GM18508 (cell line): Measurements from ENCODE around the gene TBX2.
"Not testable (repeated sequence)": the region's sequence is repeated elsewhere in the genome, so short reads cannot be mapped to it uniquely, and the experiment has no call there.

Experiments used
- ATAC-seq: cut with Tn5 transposase; IDR thresholded peaks from one replicate; pipeline ENCODE4 v1.9.1; 2021; ENCODE audit warnings: moderate number of reproducible peaks; ENCODE audit not compliant: insufficient read depth, unreplicated experiment

TBX2 gene

GRCh38 chr17:61423967-61424649, 24.5 kb downstream of the TBX2 start:
- ATAC-seq, result no peak

GRCh38 chr17:61425682-61426481, 26.2 kb downstream of the TBX2 start:
- ATAC-seq, result no peak

GRCh38 chr17:61426482-61427304, 27.1 kb downstream of the TBX2 start:
- ATAC-seq, result no peak

GRCh38 chr17:61427567-61427966, 27.9 kb downstream of the TBX2 start:
- ATAC-seq, result no peak

GRCh38 chr17:61429274-61429673, 29.6 kb downstream of the TBX2 start:
- no peak for ATAC-seq

- not testable (repeated sequence) for ATAC-seq
Measured at GRCh38 chr17:61429831-61430230, 30.2 kb downstream of the TBX2 start.

- no peak for ATAC-seq
Measured at GRCh38 chr17:61431594-61432311, 32.1 kb downstream of the TBX2 start.

- no peak for ATAC-seq
Measured at GRCh38 chr17:61436273-61436672, 36.6 kb downstream of the TBX2 start.

- no peak for ATAC-seq
Measured at GRCh38 chr17:61436995-61437704, 37.5 kb downstream of the TBX2 start.

- ATAC-seq, result no peak
Measured at GRCh38 chr17:61440697-61441096, 41.1 kb downstream of the TBX2 start.

- not testable (repeated sequence) for ATAC-seq
Measured at GRCh38 chr17:61441507-61441906, 41.9 kb downstream of the TBX2 start.

GRCh38 chr17:61442136-61442775, 42.6 kb downstream of the TBX2 start:
- ATAC-seq, result no peak

GRCh38 chr17:61442878-61443474, 43.3 kb downstream of the TBX2 start:
- ATAC-seq, result no peak

- no peak for ATAC-seq
Measured at GRCh38 chr17:61443475-61443882, 43.8 kb downstream of the TBX2 start.

- no peak for ATAC-seq
Measured at GRCh38 chr17:61444075-61444474, 44.4 kb downstream of the TBX2 start.

- ATAC-seq, result no peak
Measured at GRCh38 chr17:61444831-61445230, 45.2 kb downstream of the TBX2 start.

GRCh38 chr17:61447358-61447757, 47.7 kb downstream of the TBX2 start:
- no peak for ATAC-seq

GRCh38 chr17:61448042-61448441, 48.4 kb downstream of the TBX2 start:
- no peak for ATAC-seq

- not testable (repeated sequence) for ATAC-seq
Measured at GRCh38 chr17:61449140-61449539, 49.5 kb downstream of the TBX2 start.
